Spinal cord (tissue), 10 donors: Measurements from ENCODE around the gene NEK6. TPM values are rescaled to one million over a fixed set of nuclear protein-coding genes. Genes with fewer than 3 reads are reported as not detected.

ENCODE experiments used
- DNase-seq, 6 donors: peaks; one replicate each; pipeline versions ENCODE4 v3.0.0 to v3.0.0-alpha.2; 2013 to 2015; ENCODE audit warnings: low spot score in 6 of 6, low read depth in 4 of 6
- H3K27ac ChIP-seq: one replicate; pipeline ENCODE4 v1.5.1; 2013; ENCODE audit warnings: low read depth, low read length, control low read depth
- H3K27me3 ChIP-seq: one replicate; pipeline ENCODE4 v1.6.1; 2013; ENCODE audit warnings: low read length; ENCODE audit not compliant: control insufficient read depth, insufficient read depth
- H3K36me3 ChIP-seq: one replicate; pipeline ENCODE4 v1.6.1; 2013; ENCODE audit warnings: low read length; ENCODE audit not compliant: control insufficient read depth, insufficient read depth
- H3K4me1 ChIP-seq: one replicate; pipeline ENCODE4 v1.6.1; 2013; ENCODE audit warnings: low read length; ENCODE audit not compliant: control insufficient read depth, insufficient read depth
- H3K4me3 ChIP-seq: one replicate; pipeline ENCODE4 v1.5.1; 2013; ENCODE audit warnings: low read depth, low read length, control low read depth
- H3K9me3 ChIP-seq: one replicate; pipeline ENCODE4 v1.6.1; 2013; ENCODE audit warnings: low read length; ENCODE audit not compliant: control insufficient read depth, insufficient read depth
- WGBS: methylation state at CpG from one replicate; pipeline ENCODE4 v1.1.5; 2013; ENCODE audit warnings: missing lambda C conversion rate; ENCODE audit not compliant: insufficient coverage; 5-methylcytosine and 5-hydroxymethylcytosine counted together
- polyA plus RNA-seq, 2 donors: library from polyadenylated mRNA; unstranded; fragments of 120-200 nt; gene quantifications; one replicate each; pipeline ENCODE4 v1.2.1, GENCODE V29; 2013; ENCODE audit not compliant: insufficient read length in 2 of 2
- total RNA-seq, 2 donors: library from RNA; depleted of rRNA in 1 of 2; stranded (reverse); fragments of 120-200 nt in 1 of 2; fragments of >200 nt in 1 of 2; gene quantifications; one replicate each; pipeline versions ENCODE4 v1.2.3 to v1.2.4, GENCODE V29; 2013 to 2014
- donor health status: healthy.

The NEK6 gene
- total and polyA plus RNA-seq, 4 donors = 26.1 to 39.0 (median 30.4) TPM

DNA sequence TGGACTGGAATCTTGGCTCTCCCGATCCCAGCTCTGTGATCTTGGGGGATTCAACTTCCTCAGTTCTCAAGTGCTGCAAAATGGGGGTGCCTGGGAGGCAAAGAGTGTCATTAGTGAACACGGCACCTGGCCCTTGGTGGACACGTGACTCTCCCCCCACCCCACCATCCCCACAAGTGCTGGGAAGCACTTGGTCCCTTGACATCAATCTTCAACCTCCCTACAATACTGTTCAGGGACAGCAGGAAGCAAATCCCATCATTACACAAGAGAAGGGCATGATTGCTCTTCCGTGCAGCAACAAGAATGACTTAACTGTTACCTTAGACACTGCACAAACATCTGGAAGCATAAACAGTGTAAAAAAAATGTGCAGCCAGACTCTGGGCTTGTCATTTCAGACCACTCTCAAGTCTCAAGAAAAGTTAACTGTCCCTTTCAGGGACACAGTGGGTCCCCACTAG, 96.1 kb downstream of the NEK6 start:
- peaks cover 78% of the 10 kb centered on the region for H3K36me3 ChIP-seq
- peaks cover 29% of the 10 kb centered on the region for H3K4me1 ChIP-seq
- H3K27me3 ChIP-seq = no peaks in the 10 kb centered on the region
- DNase-seq = no peak
- no peaks in the 10 kb centered on the region for H3K9me3 ChIP-seq
- H3K4me3 ChIP-seq = no peak overlapping the region
- 55% methylated on average over 4 of the region's 4 CpGs for whole genome bisulfite sequencing
- no peak overlapping the region for H3K27ac ChIP-seq

DNA sequence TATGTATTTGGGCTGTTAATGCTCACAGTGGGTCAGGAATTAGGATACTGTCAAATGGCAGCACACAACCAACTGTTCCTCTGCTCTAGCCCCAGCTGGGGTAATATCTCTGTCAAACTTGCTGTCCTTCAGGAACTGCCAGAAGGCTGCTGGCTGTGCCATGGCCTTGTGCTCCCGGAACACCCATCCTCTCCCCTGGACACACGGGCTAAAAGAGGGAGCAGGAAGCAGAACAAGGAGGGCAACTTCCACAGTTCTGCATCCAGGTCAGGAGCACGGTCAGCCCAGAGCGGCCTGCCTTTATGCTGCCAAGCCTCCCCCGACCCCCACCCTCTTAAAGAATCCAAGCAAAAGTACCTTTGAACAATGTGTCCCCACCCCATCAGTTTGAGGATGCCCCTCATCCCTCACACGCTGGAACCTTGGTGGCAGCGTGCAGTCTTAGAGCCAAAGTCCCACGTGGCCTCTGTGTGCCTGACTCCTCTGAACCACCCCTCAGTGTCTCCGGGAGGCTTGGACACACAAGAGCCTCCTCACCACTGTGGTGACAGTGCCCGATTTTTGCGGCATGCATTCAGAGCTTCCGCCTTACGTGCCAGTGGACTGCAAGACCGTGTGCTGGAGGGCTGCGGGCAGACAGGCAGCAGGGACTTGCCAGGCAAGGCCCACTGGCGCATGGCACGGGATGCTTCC, 96.7 kb downstream of the NEK6 start:
- WGBS = 87% methylated on average over 17 of the region's 17 CpGs
- Histone ChIP-seq H3K4me3 (no peak overlapping the region), H3K36me3 (peaks cover 75% of the 10 kb centered on the region), H3K9me3 (no peaks in the 10 kb centered on the region), H3K4me1 (peaks cover 29% of the 10 kb centered on the region), H3K27me3 (no peaks in the 10 kb centered on the region), H3K27ac (no peak overlapping the region)
- no peak for DNase-seq

DNA sequence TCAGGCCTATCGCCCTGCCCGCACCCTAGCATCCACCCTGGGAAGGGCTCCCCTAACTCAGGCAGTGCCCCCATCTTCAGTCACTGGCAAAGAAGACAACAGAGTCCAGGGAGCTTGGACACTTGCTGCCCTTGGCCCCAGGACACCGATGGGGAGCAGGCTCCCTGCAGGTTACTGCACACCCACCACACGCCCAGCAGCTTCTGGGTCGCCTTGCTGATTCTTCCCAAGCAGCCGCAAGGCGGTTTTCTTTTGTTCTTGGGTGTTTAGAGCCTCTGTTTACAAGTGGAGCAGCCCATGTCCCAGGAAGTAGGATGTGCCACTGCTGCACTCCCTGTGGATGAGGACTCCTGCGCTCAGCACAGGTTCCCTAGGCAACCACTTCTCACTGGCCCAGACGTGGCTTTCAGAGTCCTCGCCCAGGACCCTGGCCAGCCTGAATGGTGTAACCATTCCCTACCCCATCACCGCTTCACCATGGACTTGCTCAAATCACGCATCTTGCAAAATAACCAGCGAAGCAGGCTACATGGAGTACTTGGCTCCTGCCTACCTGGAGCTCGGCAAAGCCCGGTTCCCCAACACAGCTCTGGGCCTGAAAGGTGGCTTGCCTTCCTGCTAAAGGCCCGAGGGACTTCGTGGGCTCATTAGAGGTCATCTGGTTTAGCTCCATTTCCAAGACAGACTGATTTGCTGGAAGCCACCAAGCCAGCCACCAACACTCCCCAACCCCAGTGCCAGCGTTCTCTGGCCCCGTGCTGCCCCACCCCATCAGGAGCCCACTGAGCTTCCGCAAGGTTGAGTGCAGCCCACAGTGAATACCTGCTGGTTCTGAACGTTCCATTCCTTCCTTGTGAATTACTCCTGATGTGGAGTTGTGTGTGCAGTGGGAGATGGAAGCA, 97.5 kb downstream of the NEK6 start:
- Histone ChIP-seq H3K36me3 (peaks cover 69% of the 10 kb centered on the region), H3K9me3 (no peaks in the 10 kb centered on the region), H3K27ac (no peak overlapping the region), H3K4me3 (no peak overlapping the region), H3K4me1 (peaks cover 24% of the 10 kb centered on the region), H3K27me3 (no peaks in the 10 kb centered on the region)
- 77% methylated on average over 19 of the region's 21 CpGs for WGBS
- DNase-seq = no peak

DNA sequence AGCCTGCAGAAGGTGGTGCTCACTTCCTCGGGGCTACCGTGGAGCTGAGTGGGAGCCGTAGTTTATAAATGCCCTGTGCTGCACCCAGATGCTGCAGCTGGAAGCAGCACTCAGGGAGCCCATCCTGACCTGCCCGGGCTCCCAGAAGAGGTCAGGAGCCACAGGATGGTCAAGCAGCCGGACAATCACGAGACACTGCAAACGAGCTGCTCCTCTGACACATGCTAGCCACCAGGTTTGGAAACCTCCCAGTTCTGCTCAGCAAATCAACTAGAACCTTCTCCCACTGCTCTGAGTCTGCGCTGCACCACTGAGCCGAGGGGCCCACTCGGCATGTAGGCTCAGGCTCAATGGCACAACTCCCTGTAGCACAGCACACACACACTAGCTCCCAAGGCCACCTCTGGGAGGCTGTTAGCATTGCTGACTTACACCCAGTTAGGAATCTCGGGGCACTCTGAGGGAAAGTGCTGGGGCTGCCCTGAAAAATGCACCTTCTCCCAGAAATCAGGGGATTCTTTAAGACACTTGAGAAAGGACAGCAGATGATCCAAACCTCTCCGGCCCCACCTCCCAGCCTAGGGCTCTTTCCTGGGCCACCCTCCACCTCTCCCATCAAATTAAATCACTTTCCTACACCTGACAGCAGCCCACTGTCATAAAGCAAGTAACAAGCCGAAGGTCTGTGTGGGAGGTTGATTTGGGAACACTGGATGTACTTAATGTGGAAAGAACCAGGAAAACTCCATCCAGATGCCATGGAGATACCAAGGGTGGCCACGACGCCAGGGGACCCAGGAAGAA, 98.4 kb downstream of the NEK6 start:
- Histone ChIP-seq H3K27me3 (no peaks in the 10 kb centered on the region), H3K9me3 (no peaks in the 10 kb centered on the region), H3K36me3 (peaks cover 60% of the 10 kb centered on the region), H3K27ac (no peak overlapping the region), H3K4me3 (no peak overlapping the region), H3K4me1 (peaks cover 20% of the 10 kb centered on the region)
- WGBS = 93% methylated on average over 13 of the region's 15 CpGs
- no peak for DNase-seq

DNA sequence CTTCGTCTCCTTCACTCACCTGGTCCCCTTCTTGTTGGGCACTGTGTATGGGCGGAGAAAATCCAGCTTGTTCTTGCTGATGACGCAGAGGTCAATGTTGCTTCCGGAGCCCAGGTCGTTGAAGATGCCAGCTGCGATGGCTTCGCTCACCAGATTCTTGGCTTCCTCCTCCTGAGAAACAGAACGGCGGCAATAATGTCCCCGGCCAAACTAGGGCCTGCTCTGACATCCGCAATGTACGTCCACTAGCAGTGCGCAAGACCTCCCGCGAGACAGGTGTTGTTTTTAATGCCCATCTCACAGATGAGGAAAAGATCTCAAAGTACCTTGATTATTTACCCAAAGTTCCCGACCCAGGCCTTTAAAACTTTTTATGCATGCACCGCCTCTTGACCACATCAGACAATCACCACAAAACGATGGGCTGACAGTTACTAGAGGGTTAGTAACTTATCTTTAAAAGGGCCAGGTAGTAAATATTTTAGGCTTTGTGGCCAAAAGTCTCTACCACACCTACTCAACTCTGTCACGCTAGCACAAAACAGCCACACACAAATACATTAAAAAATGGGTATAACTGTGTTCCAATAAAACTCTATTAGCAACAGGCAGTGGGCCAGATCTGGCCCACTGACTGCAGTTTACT, 99.1 kb downstream of the NEK6 start:
- Histone ChIP-seq H3K4me3 (no peak overlapping the region), H3K27ac (no peak overlapping the region), H3K27me3 (no peaks in the 10 kb centered on the region), H3K9me3 (no peaks in the 10 kb centered on the region), H3K4me1 (peaks cover 20% of the 10 kb centered on the region), H3K36me3 (peaks cover 57% of the 10 kb centered on the region)
- no peak for DNase-seq
- WGBS = 96% methylated on average over 15 of the region's 19 CpGs

DNA sequence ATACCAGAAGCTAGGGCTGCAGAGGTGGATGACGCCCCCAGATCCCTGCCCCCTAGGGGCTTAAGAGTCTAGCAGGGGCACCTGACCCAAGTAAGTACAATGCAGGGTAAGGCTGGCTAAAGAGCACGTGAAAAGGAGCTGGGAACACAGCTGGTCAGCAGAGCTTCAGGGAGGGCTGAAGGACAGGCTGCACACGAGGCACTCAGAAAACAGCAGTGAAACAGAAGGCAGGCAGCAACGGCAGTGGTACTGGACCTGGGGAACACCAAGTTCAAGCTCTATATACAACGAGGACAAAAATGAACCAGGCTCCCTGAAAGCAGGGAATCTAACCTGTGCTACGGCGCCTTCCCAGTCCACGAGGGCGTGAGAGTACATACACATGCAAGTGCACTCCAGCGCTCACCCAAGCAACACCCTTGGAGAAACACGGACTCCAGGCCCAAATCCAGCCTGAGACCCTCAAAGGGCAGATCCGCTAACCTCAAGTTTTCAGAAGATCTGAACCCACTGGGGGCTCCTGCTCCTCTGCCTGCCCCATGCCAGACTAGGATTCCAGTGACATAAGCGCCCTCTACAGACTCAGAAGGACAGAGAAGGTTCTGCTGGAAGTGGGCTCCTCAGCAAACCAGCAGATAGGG, 100.1 kb downstream of the NEK6 start:
- Histone ChIP-seq H3K36me3 (peaks cover 49% of the 10 kb centered on the region), H3K4me1 (peaks cover 23% of the 10 kb centered on the region), H3K4me3 (no peak overlapping the region), H3K27me3 (no peaks in the 10 kb centered on the region), H3K27ac (no peak overlapping the region), H3K9me3 (no peaks in the 10 kb centered on the region)
- WGBS = 86% methylated on average over 13 of the region's 13 CpGs
- no peak for DNase-seq

DNA sequence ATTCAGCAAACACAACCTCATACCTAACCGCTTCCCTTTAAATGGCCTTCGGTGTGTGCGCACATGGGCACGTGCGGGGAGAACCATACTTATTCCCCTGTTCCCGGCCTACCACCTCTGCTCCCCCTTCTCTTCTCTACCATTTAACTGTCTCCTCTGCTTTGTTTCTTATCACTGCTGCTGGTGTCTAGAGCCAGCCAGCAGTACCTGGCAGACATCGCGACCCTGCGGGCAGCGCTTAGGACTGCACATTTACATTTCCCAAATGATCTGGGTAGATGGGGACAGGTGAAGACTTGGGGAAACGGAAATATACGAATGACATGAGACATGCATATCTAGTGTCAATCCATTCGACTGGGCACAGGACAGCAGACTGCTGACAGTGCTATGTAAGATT, 100.9 kb downstream of the NEK6 start:
- Histone ChIP-seq H3K4me1 (peaks cover 23% of the 10 kb centered on the region), H3K27me3 (no peaks in the 10 kb centered on the region), H3K27ac (no peak overlapping the region), H3K4me3 (no peak overlapping the region), H3K9me3 (no peaks in the 10 kb centered on the region), H3K36me3 (peaks cover 41% of the 10 kb centered on the region)
- no peak for DNase-seq
- 100% methylated on average over 6 of the region's 13 CpGs for WGBS

DNA sequence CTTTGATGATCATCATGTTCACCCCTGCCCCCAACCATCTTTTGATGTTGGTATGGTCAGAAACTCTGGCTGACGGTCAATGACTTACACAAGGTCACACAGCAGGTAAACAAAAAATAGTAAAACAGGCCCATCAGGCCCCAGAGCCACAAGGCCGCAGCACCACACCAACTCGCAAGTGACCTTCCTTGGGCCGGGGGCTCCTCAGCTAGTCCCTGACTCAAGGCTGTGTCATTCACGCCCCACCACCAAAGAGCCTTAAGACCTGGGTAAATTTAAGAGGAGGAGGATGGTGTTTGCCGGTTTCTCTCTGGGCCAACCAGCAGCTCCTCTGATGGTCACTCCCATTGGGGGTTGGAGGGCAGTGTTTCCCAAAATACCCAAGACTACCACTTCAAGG, 101.7 kb downstream of the NEK6 start:
- Histone ChIP-seq H3K36me3 (peaks cover 35% of the 10 kb centered on the region), H3K4me1 (peaks cover 23% of the 10 kb centered on the region), H3K27me3 (no peaks in the 10 kb centered on the region), H3K4me3 (no peak overlapping the region), H3K27ac (no peak overlapping the region), H3K9me3 (no peaks in the 10 kb centered on the region)
- 94% methylated on average over 3 of the region's 6 CpGs for WGBS
- no peak for DNase-seq
